Body of pancreas (tissue), 4 donors: ENCODE measurements around the gene SUMO4.

Experiments
- POLR2A ChIP-seq, 3 donors: fragments of 450-650 bp; IDR thresholded peaks; one replicate each; pipeline ENCODE4 v1.6.1; 2016; ENCODE audit warnings: antibody characterized with exemption in 3 of 3, mild to moderate bottlenecking in 2 of 3
- TF ChIP-seq, protein P1 (sequence below), 7 experiments: fragments of 450-650 bp in 4 of 7; fragments of 200-600 bp in 3 of 7; sonication (generic) in 3 of 7; IDR thresholded peaks; one replicate each; pipeline ENCODE4 v1.5.1; 2016 to 2019; ENCODE audit warnings: antibody characterized with exemption in 7 of 7

DNA sequence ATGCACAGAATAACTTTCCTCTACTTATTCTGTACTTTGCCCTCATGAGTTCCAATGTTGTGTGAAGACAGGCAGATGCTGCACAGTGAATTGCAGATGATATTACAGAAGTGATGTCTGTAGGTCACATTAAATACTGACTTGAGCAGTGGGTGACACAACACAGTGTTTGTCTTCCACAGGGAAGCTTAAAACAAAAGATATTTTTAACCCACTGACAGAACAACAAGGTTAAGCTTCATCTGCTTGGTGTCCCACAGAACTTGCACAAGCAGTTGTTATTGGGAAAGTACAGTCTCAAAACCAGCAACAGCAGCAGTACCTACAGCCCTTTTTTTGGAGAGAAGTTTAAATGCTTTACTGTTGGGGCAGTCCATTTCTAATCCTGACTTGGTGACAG is 10.5 kb downstream of the SUMO4 start:
- TF ChIP-seq, protein P1, sequence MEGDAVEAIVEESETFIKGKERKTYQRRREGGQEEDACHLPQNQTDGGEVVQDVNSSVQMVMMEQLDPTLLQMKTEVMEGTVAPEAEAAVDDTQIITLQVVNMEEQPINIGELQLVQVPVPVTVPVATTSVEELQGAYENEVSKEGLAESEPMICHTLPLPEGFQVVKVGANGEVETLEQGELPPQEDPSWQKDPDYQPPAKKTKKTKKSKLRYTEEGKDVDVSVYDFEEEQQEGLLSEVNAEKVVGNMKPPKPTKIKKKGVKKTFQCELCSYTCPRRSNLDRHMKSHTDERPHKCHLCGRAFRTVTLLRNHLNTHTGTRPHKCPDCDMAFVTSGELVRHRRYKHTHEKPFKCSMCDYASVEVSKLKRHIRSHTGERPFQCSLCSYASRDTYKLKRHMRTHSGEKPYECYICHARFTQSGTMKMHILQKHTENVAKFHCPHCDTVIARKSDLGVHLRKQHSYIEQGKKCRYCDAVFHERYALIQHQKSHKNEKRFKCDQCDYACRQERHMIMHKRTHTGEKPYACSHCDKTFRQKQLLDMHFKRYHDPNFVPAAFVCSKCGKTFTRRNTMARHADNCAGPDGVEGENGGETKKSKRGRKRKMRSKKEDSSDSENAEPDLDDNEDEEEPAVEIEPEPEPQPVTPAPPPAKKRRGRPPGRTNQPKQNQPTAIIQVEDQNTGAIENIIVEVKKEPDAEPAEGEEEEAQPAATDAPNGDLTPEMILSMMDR (IDR thresholded peaks at IDR 0.05), result no peak
- no peak for TF ChIP-seq POLR2A (IDR thresholded peaks at IDR 0.05)
